GM23338 (cell line): ENCODE measurements around the gene EMSY.
"Not testable (repeated sequence)": the region's sequence is repeated elsewhere in the genome, so short reads cannot be mapped to it uniquely, and the experiment has no call there.

Experiments
- CTCF ChIP-seq, 2 experiments: fragments of 200-600 bp in 1 of 2; sonication (generic) in 1 of 2; conservative IDR thresholded peaks; 2 replicates each; pipeline versions ENCODE4 v1.5.1 to v1.6.1; 2016 to 2017; ENCODE audit warnings: antibody characterized with exemption in 2 of 2, low read depth in 2 of 2, mild to moderate bottlenecking in 2 of 2, moderate library complexity in 1 of 2
- ETS1 ChIP-seq: IDR thresholded peaks from 2 replicates; pipeline ENCODE4 v1.6.1; 2016; ENCODE audit warnings: antibody characterized with exemption
- EZH2 ChIP-seq: fragments of 200-600 bp; sonication (generic); IDR thresholded peaks from one replicate; pipeline ENCODE4 v1.8.0; 2017; ENCODE audit warnings: antibody characterized with exemption, mild to moderate bottlenecking, low read depth; ENCODE audit not compliant: unreplicated experiment
- EZH2phosphoT487 ChIP-seq: fragments of 200-600 bp; sonication (generic); IDR thresholded peaks from one replicate; pipeline ENCODE4 v1.8.1; 2018; ENCODE audit warnings: antibody characterized with exemption; ENCODE audit not compliant: unreplicated experiment
- JUNB ChIP-seq: IDR thresholded peaks from one replicate; pipeline ENCODE4 v1.6.1; 2016; ENCODE audit warnings: antibody characterized with exemption; ENCODE audit not compliant: unreplicated experiment
- POLR2AphosphoS5 ChIP-seq: IDR thresholded peaks from 2 replicates; pipeline ENCODE4 v1.6.1; 2016; ENCODE audit warnings: antibody characterized with exemption, low read depth
- REST ChIP-seq: IDR thresholded peaks from one replicate; pipeline ENCODE4 v1.6.1; 2018; ENCODE audit warnings: antibody characterized with exemption; ENCODE audit not compliant: unreplicated experiment
- STAT1 ChIP-seq: IDR thresholded peaks from one replicate; pipeline ENCODE4 v1.6.1; 2016; ENCODE audit warnings: antibody characterized with exemption; ENCODE audit not compliant: unreplicated experiment
- ZNF114 ChIP-seq: fragments of 250-450 bp; sonication (Bioruptor Pico); IDR thresholded peaks from 2 replicates; pipeline ENCODE4 v1.5.0; 2020; ENCODE audit warnings: mild to moderate bottlenecking, moderate library complexity
- ZNF331 ChIP-seq: fragments of 250-450 bp; sonication (Bioruptor Pico); IDR thresholded peaks from 2 replicates; pipeline ENCODE4 v1.5.0; 2020; ENCODE audit warnings: low read depth, mild to moderate bottlenecking, moderate library complexity

GRCh38 chr11:76582471-76582870 lies 137.7 kb downstream of the EMSY start:
- TF ChIP-seq STAT1; CTCF (conservative IDR thresholded peaks at IDR 0.05; ENCODE audit: low read depth in 2 of 2); JUNB; POLR2AphosphoS5; EZH2; ETS1; REST; EZH2phosphoT487; ZNF114 (CRISPR knock-in tag); ZNF331 (CRISPR knock-in tag): not testable (repeated sequence)
